ENCODE measurements around the gene MACROD1.

DNA sequence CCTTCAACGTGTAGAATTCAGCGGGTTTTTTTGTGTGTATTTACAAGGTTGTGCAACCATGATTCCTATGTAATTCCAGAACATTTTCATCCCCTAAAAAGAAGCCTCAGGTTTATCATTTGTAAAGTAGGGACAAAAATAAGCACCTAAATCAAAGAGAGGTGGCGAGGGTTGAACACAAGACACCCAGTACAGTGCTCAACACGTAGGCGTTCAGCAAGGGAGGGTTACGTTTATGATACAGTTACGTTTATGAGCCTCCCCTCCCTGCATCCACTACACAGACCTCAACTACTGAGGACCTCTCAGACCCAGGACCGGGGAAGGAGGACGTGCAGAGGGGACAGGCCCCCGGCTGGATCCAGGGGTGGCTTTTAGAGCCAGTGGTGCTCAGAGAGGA lies 85.5 kb downstream of the MACROD1 start:
- TF ChIP-seq TAF1 (IDR thresholded peaks at IDR 0.05; ENCODE audit: low read depth) (no peak), RAD21 (IDR thresholded peaks at IDR 0.05; ENCODE audit: low read depth) (no peak), EP300 (IDR thresholded peaks at IDR 0.05; ENCODE audit: borderline replicate concordance) (no peak)
- TF ChIP-seq, protein P1, sequence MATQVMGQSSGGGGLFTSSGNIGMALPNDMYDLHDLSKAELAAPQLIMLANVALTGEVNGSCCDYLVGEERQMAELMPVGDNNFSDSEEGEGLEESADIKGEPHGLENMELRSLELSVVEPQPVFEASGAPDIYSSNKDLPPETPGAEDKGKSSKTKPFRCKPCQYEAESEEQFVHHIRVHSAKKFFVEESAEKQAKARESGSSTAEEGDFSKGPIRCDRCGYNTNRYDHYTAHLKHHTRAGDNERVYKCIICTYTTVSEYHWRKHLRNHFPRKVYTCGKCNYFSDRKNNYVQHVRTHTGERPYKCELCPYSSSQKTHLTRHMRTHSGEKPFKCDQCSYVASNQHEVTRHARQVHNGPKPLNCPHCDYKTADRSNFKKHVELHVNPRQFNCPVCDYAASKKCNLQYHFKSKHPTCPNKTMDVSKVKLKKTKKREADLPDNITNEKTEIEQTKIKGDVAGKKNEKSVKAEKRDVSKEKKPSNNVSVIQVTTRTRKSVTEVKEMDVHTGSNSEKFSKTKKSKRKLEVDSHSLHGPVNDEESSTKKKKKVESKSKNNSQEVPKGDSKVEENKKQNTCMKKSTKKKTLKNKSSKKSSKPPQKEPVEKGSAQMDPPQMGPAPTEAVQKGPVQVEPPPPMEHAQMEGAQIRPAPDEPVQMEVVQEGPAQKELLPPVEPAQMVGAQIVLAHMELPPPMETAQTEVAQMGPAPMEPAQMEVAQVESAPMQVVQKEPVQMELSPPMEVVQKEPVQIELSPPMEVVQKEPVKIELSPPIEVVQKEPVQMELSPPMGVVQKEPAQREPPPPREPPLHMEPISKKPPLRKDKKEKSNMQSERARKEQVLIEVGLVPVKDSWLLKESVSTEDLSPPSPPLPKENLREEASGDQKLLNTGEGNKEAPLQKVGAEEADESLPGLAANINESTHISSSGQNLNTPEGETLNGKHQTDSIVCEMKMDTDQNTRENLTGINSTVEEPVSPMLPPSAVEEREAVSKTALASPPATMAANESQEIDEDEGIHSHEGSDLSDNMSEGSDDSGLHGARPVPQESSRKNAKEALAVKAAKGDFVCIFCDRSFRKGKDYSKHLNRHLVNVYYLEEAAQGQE (IDR thresholded peaks at IDR 0.05; ENCODE audit: low read depth) = no peak

All from Ishikawa (cell line).